ENCODE measurements around the gene NFYC.
A peak's percentile ranks its signal among the peaks of the same experiment; 100 is the strongest.

NFYC gene

GRCh38 chr1:40803902-40804301 lies 112.4 kb downstream of the NFYC start (continued):
- no peak for TF ChIP-seq ZNF692 (tag by site-specific recombination; IDR thresholded peaks at IDR 0.05)

GRCh38 chr1:40806240-40806639 lies 114.7 kb downstream of the NFYC start:
- ChIA-PET CTCF (no interaction called here), POLR2A (no interaction called here)
- no peak for TF ChIP-seq SP3 (tag by site-specific recombination; IDR thresholded peaks at IDR 0.05)
- TF ChIP-seq ZNF354C (tag by site-specific recombination; IDR thresholded peaks at IDR 0.05; ENCODE audit: borderline replicate concordance, low read depth), result no peak
- TF ChIP-seq ZNF514 (tag by site-specific recombination; IDR thresholded peaks at IDR 0.05), result no peak
- TF ChIP-seq SCRT2 (tag by site-specific recombination; IDR thresholded peaks at IDR 0.05), result peak; percentile 95
- TF ChIP-seq WT1 (tag by site-specific recombination; IDR thresholded peaks at IDR 0.05), result no peak
- no peak for TF ChIP-seq YY2 (tag by site-specific recombination; IDR thresholded peaks at IDR 0.05)
- TF ChIP-seq SCRT1 (tag by site-specific recombination; IDR thresholded peaks at IDR 0.05; ENCODE audit: borderline replicate concordance), result peak; percentile 85
- no peaks in the 10 kb centered on the region for H3K4me1 ChIP-seq (ENCODE audit: control insufficient read depth, insufficient read depth, low read length)
- no peak overlapping the region for H3K4me3 ChIP-seq (ENCODE audit: low read depth, low read length)
- no peak overlapping the region for H3K27ac ChIP-seq (ENCODE audit: extremely low read depth, low read depth, low read length)
- no peaks in the 10 kb centered on the region for H3K36me3 ChIP-seq (ENCODE audit: control insufficient read depth in 2 of 2, insufficient read depth in 1 of 2, low read length in 2 of 2)
- H3K9me3 ChIP-seq (ENCODE audit: control insufficient read depth, insufficient read depth, low read depth, low read length), result no peaks in the 10 kb centered on the region

- H3K4me3 ChIP-seq (ENCODE audit: low read depth, low read length), result no peak overlapping the region
- CTCF ChIA-PET, result interaction anchor here (0.6 to 0.7 kb wide), 2 partner anchors 175 to 450 kb away, joined by 3 read pairs; no protein-coding TSS in a partner anchor
- TF ChIP-seq ZNF426 (tag by site-specific recombination; IDR thresholded peaks at IDR 0.05), result no peak
- no peak for TF ChIP-seq ZNF423 (tag by site-specific recombination; IDR thresholded peaks at IDR 0.05)
- TF ChIP-seq ZNF48 (tag by site-specific recombination; IDR thresholded peaks at IDR 0.05), result no peak
- no peak for TF ChIP-seq ZNF704 (tag by site-specific recombination; IDR thresholded peaks at IDR 0.05)
These were observed 115.5 kb downstream of the NFYC start for GRCh38 chr1:40806731-40807695.

GRCh38 chr1:40808002-40808401 lies 116.5 kb downstream of the NFYC start:
- no peaks in the 10 kb centered on the region for H3K36me3 ChIP-seq (ENCODE audit: control insufficient read depth in 2 of 2, insufficient read depth in 1 of 2, low read length in 2 of 2)
- CTCF ChIA-PET, result interaction anchor here (0.6 to 0.7 kb wide), 4 partner anchors 174 to 470 kb away, joined by 3 to 4 read pairs (median 3); no protein-coding TSS in a partner anchor
- no peaks in the 10 kb centered on the region for H3K9me3 ChIP-seq (ENCODE audit: control insufficient read depth, insufficient read depth, low read depth, low read length)
- no peak overlapping the region for H3K4me3 ChIP-seq (ENCODE audit: low read depth, low read length)
- POLR2A ChIA-PET, result no interaction called here
- no peak overlapping the region for H3K27ac ChIP-seq (ENCODE audit: extremely low read depth, low read depth, low read length)
- no peaks in the 10 kb centered on the region for H3K4me1 ChIP-seq (ENCODE audit: control insufficient read depth, insufficient read depth, low read length)
- TF ChIP-seq ZNF677 (tag by site-specific recombination; IDR thresholded peaks at IDR 0.05) (no peak), ZNF416 (tag by site-specific recombination; IDR thresholded peaks at IDR 0.05) (no peak), ZNF645 (tag by site-specific recombination; IDR thresholded peaks at IDR 0.05) (no peak), PRDM2 (tag by site-specific recombination; IDR thresholded peaks at IDR 0.05; ENCODE audit: borderline replicate concordance) (no peak), ZIC2 (tag by site-specific recombination; IDR thresholded peaks at IDR 0.05) (no peak), WT1 (tag by site-specific recombination; IDR thresholded peaks at IDR 0.05) (no peak), ZFP69B (tag by site-specific recombination; IDR thresholded peaks at IDR 0.05) (no peak), ZNF777 (tag by site-specific recombination; IDR thresholded peaks at IDR 0.05; ENCODE audit: borderline replicate concordance) (no peak)

More at GRCh38 chr1:40806731-40807695, 115.5 kb downstream of the NFYC start:
- Histone ChIP-seq H3K27ac (ENCODE audit: extremely low read depth, low read depth, low read length) (no peak overlapping the region), H3K36me3 (ENCODE audit: control insufficient read depth in 2 of 2, insufficient read depth in 1 of 2, low read length in 2 of 2) (no peaks in the 10 kb centered on the region), H3K9me3 (ENCODE audit: control insufficient read depth, insufficient read depth, low read depth, low read length) (no peaks in the 10 kb centered on the region), H3K4me1 (ENCODE audit: control insufficient read depth, insufficient read depth, low read length) (no peaks in the 10 kb centered on the region)
- POLR2A ChIA-PET, result no interaction called here

Data from HEK293 (cell line).